Naive thymus-derived CD4-positive, alpha-beta T cell (primary cell): ENCODE data around the gene RAG2. TPM values are rescaled to one million over a fixed set of nuclear protein-coding genes. Genes with fewer than 3 reads are reported as not detected.

Experiments used
- ATAC-seq: fragments of 150-1000 bp; cut with Tn5 transposase; 2 replicates; pipeline ENCODE4 v1.10.0; 2021; ENCODE audit warnings: mild to moderate bottlenecking, moderate library complexity
- CTCF ChIA-PET: fragments of 350-600 bp; sonication (Branson Sonifier 250); formaldehyde crosslinking; loops from one replicate; lab custom pipeline; 2021; ENCODE audit warnings: antibody characterized with exemption; lab: Charles Lee
- POLR2A ChIA-PET: fragments of 350-600 bp; sonication (Branson Sonifier 250); formaldehyde crosslinking; loops from one replicate; lab custom pipeline; 2021; ENCODE audit warnings: antibody characterized with exemption, inconsistent platforms; lab: Charles Lee
- DNase-seq, 9 donors: peaks; one replicate each; pipeline versions ENCODE4 v3.0.0 to v3.0.0-alpha.2; 2020 to 2022; ENCODE audit warnings: mixed read lengths in 1 of 9
- H3K27ac ChIP-seq: one replicate; pipeline ENCODE4 v1.7.0; 2013; ENCODE audit warnings: mild to moderate bottlenecking, low read depth, low read length, moderate library complexity
- H3K27me3 ChIP-seq, 2 donors: one replicate each; pipeline ENCODE4 v1.7.0; 2013; ENCODE audit warnings: low read length in 2 of 2, mild to moderate bottlenecking in 2 of 2, moderate library complexity in 2 of 2; ENCODE audit not compliant: control insufficient read depth in 2 of 2, insufficient read depth in 2 of 2
- H3K36me3 ChIP-seq, 3 experiments: 1 replicate in 2 of 3; 2 replicates in 1 of 3; pipeline ENCODE4 v1.7.0; 2013; ENCODE audit warnings: low read length in 3 of 3, mild to moderate bottlenecking in 3 of 3, moderate library complexity in 1 of 3; ENCODE audit not compliant: insufficient read depth in 3 of 3, control insufficient read depth in 2 of 3
- H3K4me1 ChIP-seq, 2 donors: one replicate each; pipeline ENCODE4 v1.7.0; 2013; ENCODE audit warnings: low read length in 2 of 2, mild to moderate bottlenecking in 2 of 2, moderate library complexity in 1 of 2; ENCODE audit not compliant: control insufficient read depth in 2 of 2, insufficient read depth in 2 of 2
- H3K4me3 ChIP-seq: 2 replicates; pipeline ENCODE4 v1.7.0; 2013; ENCODE audit warnings: mild to moderate bottlenecking, low read length
- H3K9me3 ChIP-seq, 3 experiments: 1 replicate in 2 of 3; 2 replicates in 1 of 3; pipeline ENCODE4 v1.7.0; 2013; ENCODE audit warnings: low read length in 3 of 3; ENCODE audit not compliant: control insufficient read depth in 2 of 3
- H3K27ac Mint-ChIP-seq, 9 donors: one replicate each; pipeline ENCODE4 v1.8.0; 2020 to 2022; ENCODE audit warnings: mixed read lengths in 9 of 9, mild to moderate bottlenecking in 8 of 9, moderate library complexity in 5 of 9, inconsistent platforms in 2 of 9
- H3K27me3 Mint-ChIP-seq, 5 donors: one replicate each; pipeline ENCODE4 v1.8.0; 2021 to 2022; ENCODE audit warnings: mixed read lengths in 5 of 5, mild to moderate bottlenecking in 1 of 5
- H3K36me3 Mint-ChIP-seq, 5 donors: one replicate each; pipeline ENCODE4 v1.8.0; 2020 to 2022; ENCODE audit warnings: mixed read lengths in 5 of 5, mild to moderate bottlenecking in 3 of 5, inconsistent platforms in 1 of 5
- H3K4me1 Mint-ChIP-seq, 7 donors: one replicate each; pipeline ENCODE4 v1.8.0; 2020 to 2022; ENCODE audit warnings: mixed read lengths in 7 of 7, mild to moderate bottlenecking in 3 of 7, inconsistent platforms in 1 of 7
- H3K4me3 Mint-ChIP-seq, 10 donors: one replicate each; pipeline ENCODE4 v1.8.0; 2020 to 2022; ENCODE audit warnings: mild to moderate bottlenecking in 10 of 10, mixed read lengths in 10 of 10, moderate library complexity in 6 of 10, inconsistent platforms in 2 of 10
- H3K9me3 Mint-ChIP-seq, 11 donors: one replicate each; pipeline ENCODE4 v1.8.0; 2020 to 2022; ENCODE audit warnings: mixed read lengths in 11 of 11, mild to moderate bottlenecking in 4 of 11, inconsistent platforms in 1 of 11, moderate library complexity in 1 of 11
- intact Hi-C, 2 donors: fragments of 100-400 bp; cut with micrococcal nuclease; formaldehyde crosslinking; loops; one replicate each; pipeline ENCODE4 v1.15.1; 2023
- polyA plus RNA-seq, 2 donors: library from polyadenylated mRNA; unstranded; fragments of 300-500 nt; fragmentation: Illumina TruSeq; gene quantifications; one replicate each; pipeline ENCODE4 v1.2.3, GENCODE V29; 2021
- total RNA-seq, 6 experiments: library from RNA in 5 of 6; stranded (reverse) in 5 of 6; gene quantifications; 1 replicate in 5 of 6; 2 replicates in 1 of 6; pipeline ENCODE4 v1.2.3 and lab custom pipeline; 2021 to 2026

RAG2 gene
- total and polyA plus RNA-seq, 7 experiments from 2014 or later, result not detected

DNA sequence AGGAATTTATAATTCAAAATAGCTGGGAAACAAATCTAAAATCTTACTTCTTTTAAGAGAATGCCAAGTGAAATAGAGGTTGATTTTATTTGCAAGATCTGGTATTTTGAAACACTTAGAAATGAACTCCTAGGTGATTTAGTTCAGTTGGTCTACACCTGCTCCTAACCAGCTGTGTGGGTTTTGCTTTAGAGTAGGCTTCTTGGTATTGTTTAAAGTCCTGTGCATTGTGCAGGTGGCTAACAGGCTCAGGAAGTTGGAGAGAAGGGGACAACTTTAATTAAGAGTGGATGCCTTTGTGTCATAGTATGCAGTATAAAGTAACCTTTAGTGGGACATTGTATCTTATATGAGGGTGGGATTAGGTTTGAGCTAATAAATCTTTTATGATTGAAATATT, 4.1 kb upstream of the RAG2 start:
- H3K36me3 ChIP-seq, result no peaks in the 10 kb centered on the region
- H3K4me1 ChIP-seq, result no peaks in the 10 kb centered on the region
- Mint-ChIP-seq H3K4me3 (no peak overlapping the region), H3K36me3 (no peaks in the 10 kb centered on the region), H3K4me1 (no peaks in the 10 kb centered on the region), H3K27me3 (peaks cover 0 to 36% (median 33%) of the 10 kb centered on the region in 5 donors), H3K27ac (no peak overlapping the region), H3K9me3 (no peaks in the 10 kb centered on the region)
- H3K4me3 ChIP-seq, result no peak overlapping the region
- no peaks in the 10 kb centered on the region for H3K9me3 ChIP-seq
- CTCF ChIA-PET, result no interaction called here
- DNase-seq (no peak), ATAC-seq (no peak)
- POLR2A ChIA-PET, result no interaction called here
- intact Hi-C loops, result no loop called here
- H3K27me3 ChIP-seq, result no peaks in the 10 kb centered on the region
- no peak overlapping the region for H3K27ac ChIP-seq

DNA sequence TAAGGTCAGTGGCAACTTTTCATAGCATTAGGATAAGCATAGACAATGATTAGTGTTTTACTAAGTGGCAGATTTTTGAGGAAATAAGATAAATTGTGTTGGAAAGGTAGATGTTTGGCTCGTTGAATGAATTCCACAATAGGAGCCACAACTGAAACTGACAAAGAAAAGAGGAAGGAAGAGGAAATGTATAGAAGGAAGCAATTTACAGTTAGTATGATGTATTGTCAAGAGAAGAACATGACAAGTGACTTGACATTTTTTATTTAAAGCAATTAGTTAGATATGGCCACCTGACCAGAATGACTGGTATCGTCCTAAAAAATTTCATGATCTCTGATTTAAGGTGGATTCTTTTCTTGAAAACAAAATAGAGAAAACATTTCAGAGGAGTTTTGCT, 3.1 kb upstream of the RAG2 start:
- POLR2A ChIA-PET, result no interaction called here
- H3K27ac Mint-ChIP-seq, result no peak overlapping the region

DNA sequence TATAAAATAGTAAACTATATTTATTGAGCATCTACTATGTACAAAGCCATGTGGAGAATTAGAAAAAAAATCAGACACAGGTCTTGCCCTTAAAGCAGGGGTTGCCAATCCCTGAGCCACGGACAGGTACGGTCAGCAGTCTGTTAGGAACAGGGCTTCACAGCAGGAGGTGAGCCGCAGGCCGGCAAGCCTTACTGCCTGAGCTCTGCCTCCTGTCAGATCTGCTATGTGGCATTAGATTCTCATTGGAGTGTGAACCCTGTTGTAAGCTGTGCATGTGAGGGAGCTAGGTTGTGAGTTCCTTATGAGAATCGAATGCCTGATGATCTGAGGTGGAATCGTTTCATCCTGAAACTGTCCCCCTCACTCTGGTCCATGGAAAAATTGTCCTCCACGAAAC, 2.1 kb upstream of the RAG2 start:
- H3K9me3 Mint-ChIP-seq, result no peaks in the 10 kb centered on the region
- H3K27me3 Mint-ChIP-seq, result peaks cover 4 to 45% (median 34%) of the 10 kb centered on the region in 5 donors
- H3K4me1 ChIP-seq, result no peaks in the 10 kb centered on the region
- no peak overlapping the region for H3K27ac ChIP-seq
- DNase-seq, result no peak
- H3K36me3 ChIP-seq, result no peaks in the 10 kb centered on the region
- H3K27me3 ChIP-seq, result no peaks in the 10 kb centered on the region
- no peaks in the 10 kb centered on the region for H3K36me3 Mint-ChIP-seq
- ChIA-PET CTCF (interaction anchor here (0.6 kb wide), 1 partner anchor 34 kb away, joined by 3 read pairs; no protein-coding TSS in a partner anchor), POLR2A (no interaction called here)
- H3K4me3 Mint-ChIP-seq, result no peak overlapping the region
- no peak overlapping the region for H3K27ac Mint-ChIP-seq
- no peaks in the 10 kb centered on the region for H3K9me3 ChIP-seq
- intact Hi-C loops, result no loop called here
- ATAC-seq, result no peak
- no peak overlapping the region for H3K4me3 ChIP-seq
- peaks cover 0 to 5% (median under 1%) of the 10 kb centered on the region in 7 donors for H3K4me1 Mint-ChIP-seq

More for the DNA sequence above, 3.1 kb upstream of the RAG2 start:
- no peaks in the 10 kb centered on the region for H3K4me1 ChIP-seq
- intact Hi-C loops, result no loop called here
- Mint-ChIP-seq H3K36me3 (no peaks in the 10 kb centered on the region), H3K4me1 (no peaks in the 10 kb centered on the region), H3K9me3 (no peaks in the 10 kb centered on the region), H3K4me3 (no peak overlapping the region), H3K27me3 (peaks cover 0 to 36% (median 34%) of the 10 kb centered on the region in 5 donors)
- no peaks in the 10 kb centered on the region for H3K27me3 ChIP-seq
- no peak overlapping the region for H3K27ac ChIP-seq
- ATAC-seq (no peak), DNase-seq (no peak)
- CTCF ChIA-PET, result no interaction called here
- no peaks in the 10 kb centered on the region for H3K36me3 ChIP-seq
- H3K9me3 ChIP-seq, result no peaks in the 10 kb centered on the region
- H3K4me3 ChIP-seq, result no peak overlapping the region

DNA sequence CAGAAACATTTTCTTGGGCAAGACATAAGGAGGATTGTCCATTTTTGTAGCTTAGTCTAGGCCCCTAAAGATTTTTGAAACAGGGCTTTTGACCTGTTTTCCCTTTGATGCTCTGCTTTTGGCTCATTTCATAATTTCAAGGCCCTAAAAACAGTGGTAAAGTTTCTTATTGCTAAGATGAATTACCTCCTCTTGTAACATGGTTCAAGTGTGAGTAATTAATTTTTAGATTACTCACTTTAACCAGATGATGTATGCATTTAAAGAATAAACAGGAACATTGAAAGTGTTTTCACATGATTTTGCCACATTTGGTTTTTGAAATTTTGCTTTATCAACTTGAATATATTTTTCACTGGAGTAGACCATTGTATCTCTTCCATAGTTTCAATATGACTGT, 1.2 kb downstream of the RAG2 start:
- no peaks in the 10 kb centered on the region for H3K36me3 ChIP-seq
- Mint-ChIP-seq H3K36me3 (peaks cover 0 to 1% (median 0%) of the 10 kb centered on the region in 5 donors), H3K27ac (no peak overlapping the region), H3K4me3 (no peak overlapping the region), H3K9me3 (no peaks in the 10 kb centered on the region), H3K27me3 (peaks cover 15 to 52% (median 39%) of the 10 kb centered on the region in 5 donors), H3K4me1 (peaks cover 4 to 16% (median 9%) of the 10 kb centered on the region in 7 donors)
- ChIA-PET CTCF (no interaction called here), POLR2A (no interaction called here)
- intact Hi-C loops, result no loop called here
- H3K27ac ChIP-seq, result no peak overlapping the region
- no peaks in the 10 kb centered on the region for H3K9me3 ChIP-seq
- ATAC-seq (no peak), DNase-seq (no peak)
- peaks cover 0 to 3% of the 10 kb centered on the region in 2 donors for H3K27me3 ChIP-seq
- H3K4me1 ChIP-seq, result no peaks in the 10 kb centered on the region
- H3K4me3 ChIP-seq, result no peak overlapping the region

DNA sequence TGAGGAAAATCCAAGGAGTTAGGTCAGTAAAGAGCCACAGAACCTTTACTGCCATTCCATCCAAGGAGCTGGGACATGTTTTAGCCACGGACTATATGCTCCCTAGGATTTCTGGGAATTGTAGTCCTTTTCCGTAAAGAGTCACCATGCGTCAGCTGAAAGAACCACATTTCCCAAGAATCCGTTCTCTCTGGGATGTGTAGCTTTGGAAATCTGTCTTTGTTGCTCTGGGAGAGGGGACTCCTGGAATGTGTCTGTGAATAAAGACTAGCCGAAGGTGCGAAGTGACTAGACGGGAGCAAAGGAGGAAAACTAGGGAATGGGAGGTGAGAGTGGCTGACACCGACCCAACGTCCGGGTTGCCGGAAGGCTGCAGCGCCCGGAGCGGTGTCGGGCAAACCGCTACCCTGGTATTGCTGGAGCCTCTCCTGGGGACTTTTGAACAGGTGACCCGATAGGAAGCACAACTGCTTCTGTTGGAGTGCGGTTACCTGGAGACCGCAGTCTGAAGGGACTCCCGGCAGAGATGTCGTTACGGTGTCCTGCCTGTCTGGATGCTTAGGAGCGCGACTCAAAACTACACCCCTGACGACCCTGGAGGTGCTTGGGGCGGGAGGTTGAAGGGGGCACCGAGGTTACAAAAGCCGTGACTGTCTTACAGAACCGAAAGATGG, 3.6 kb downstream of the RAG2 start, which contains the start of gene IFTAP:
TSS of gene IFTAP (plus strand) at position 187 of the 674 bp plus-strand sequence. CDS start 15,602 bp downstream, outside the sequence.
- no peak within 1 kb of the TSS for H3K27ac ChIP-seq
- peaks cover 0 to 1% (median 0%) of the 10 kb centered on the region in 5 donors for H3K36me3 Mint-ChIP-seq
- H3K27me3 ChIP-seq, result peaks cover 0 to 3% of the 10 kb centered on the region in 2 donors
- H3K27me3 Mint-ChIP-seq, result peaks cover 34 to 62% (median 41%) of the 10 kb centered on the region in 5 donors
- intact Hi-C loops, result no loop called here
- H3K4me1 ChIP-seq, result no peaks in the 10 kb centered on the region
- no peaks in the 10 kb centered on the region for H3K9me3 Mint-ChIP-seq
- ATAC-seq (peak; percentile 95), DNase-seq (peak in 7 of 9 donors; percentile 10 to 48 (median 34))
- peak within 1 kb of the TSS in 4 of 9 donors; percentile 69 to 84 (median 78) for H3K27ac Mint-ChIP-seq
- POLR2A ChIA-PET, result no interaction called here
- peak within 1 kb of the TSS; percentile 77 to 99 (median 94) for H3K4me3 Mint-ChIP-seq
- H3K4me1 Mint-ChIP-seq, result peaks cover 4 to 16% (median 9%) of the 10 kb centered on the region in 7 donors
- no peaks in the 10 kb centered on the region for H3K36me3 ChIP-seq
- H3K9me3 ChIP-seq, result no peaks in the 10 kb centered on the region
- H3K4me3 ChIP-seq, result peak within 1 kb of the TSS; percentile 60
- CTCF ChIA-PET, result no interaction called here

DNA sequence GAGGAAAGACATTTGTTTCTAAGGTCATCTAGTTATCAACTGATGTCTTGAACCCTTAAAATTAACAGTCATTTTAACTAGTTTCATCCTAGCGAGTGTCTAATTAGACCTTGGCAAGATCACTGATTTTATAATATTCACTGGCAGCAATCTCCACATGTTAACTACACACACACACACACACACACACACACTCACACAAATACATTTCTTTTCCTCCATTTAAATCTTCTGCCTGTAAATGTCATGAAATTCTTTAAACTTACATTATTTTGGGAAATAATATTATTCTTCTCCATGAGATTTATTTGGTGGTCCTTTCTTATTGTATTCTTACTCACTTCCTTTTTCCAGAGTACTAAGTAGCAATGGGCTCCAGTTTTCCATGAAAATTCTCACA, 6.6 kb downstream of the RAG2 start:
- POLR2A ChIA-PET, result no interaction called here
- peaks cover 44 to 74% (median 53%) of the 10 kb centered on the region in 5 donors for H3K27me3 Mint-ChIP-seq
- peaks cover 0 to 3% of the 10 kb centered on the region in 2 donors for H3K27me3 ChIP-seq
- no peak overlapping the region for H3K27ac ChIP-seq
- DNase-seq (no peak), ATAC-seq (no peak)
- H3K4me1 ChIP-seq, result no peaks in the 10 kb centered on the region
- intact Hi-C loops, result no loop called here
- no peaks in the 10 kb centered on the region for H3K36me3 ChIP-seq
- H3K36me3 Mint-ChIP-seq, result peaks cover 0 to 1% (median 0%) of the 10 kb centered on the region in 5 donors
- CTCF ChIA-PET, result no interaction called here
- no peak overlapping the region for H3K27ac Mint-ChIP-seq
- no peak overlapping the region for H3K4me3 ChIP-seq
- H3K4me3 Mint-ChIP-seq, result no peak overlapping the region
- H3K4me1 Mint-ChIP-seq, result peaks cover 4 to 22% (median 9%) of the 10 kb centered on the region in 7 donors
- H3K9me3 ChIP-seq, result no peaks in the 10 kb centered on the region
- H3K9me3 Mint-ChIP-seq, result peaks cover 0 to 3% (median 0%) of the 10 kb centered on the region in 11 donors
